Measurements from ENCODE around the gene GDPD4.

The GDPD4 gene

GRCh38 chr11:77283101-77283500 is 18.4 kb downstream of the GDPD4 start:
- no peak overlapping the region for H3K27ac Mint-ChIP-seq
- no peaks in the 10 kb centered on the region for H3K36me3 Mint-ChIP-seq (ENCODE audit: low read depth)
- no peak overlapping the region for H3K4me3 Mint-ChIP-seq
- H3K4me1 Mint-ChIP-seq (ENCODE audit: low read depth) = no peaks in the 10 kb centered on the region
- no peaks in the 10 kb centered on the region for H3K9me3 Mint-ChIP-seq
- peaks cover 29% of the 10 kb centered on the region for H3K27me3 Mint-ChIP-seq (ENCODE audit: low read depth)

GRCh38 chr11:77278595-77279506 is 22.6 kb downstream of the GDPD4 start:
- Mint-ChIP-seq H3K4me1 (ENCODE audit: low read depth) (no peaks in the 10 kb centered on the region), H3K27ac (no peak overlapping the region), H3K27me3 (ENCODE audit: low read depth) (peaks cover 19% of the 10 kb centered on the region), H3K9me3 (no peaks in the 10 kb centered on the region), H3K4me3 (no peak overlapping the region), H3K36me3 (ENCODE audit: low read depth) (no peaks in the 10 kb centered on the region)

GRCh38 chr11:77276271-77276670 is 25.2 kb downstream of the GDPD4 start:
- Mint-ChIP-seq H3K9me3 (no peaks in the 10 kb centered on the region), H3K4me1 (ENCODE audit: low read depth) (no peaks in the 10 kb centered on the region), H3K27me3 (ENCODE audit: low read depth) (peaks cover 9% of the 10 kb centered on the region), H3K4me3 (no peak overlapping the region), H3K36me3 (ENCODE audit: low read depth) (no peaks in the 10 kb centered on the region), H3K27ac (no peak overlapping the region)

GRCh38 chr11:77270921-77271320 is 30.6 kb downstream of the GDPD4 start:
- H3K36me3 Mint-ChIP-seq (ENCODE audit: low read depth) = no peaks in the 10 kb centered on the region
- H3K4me3 Mint-ChIP-seq = no peak overlapping the region
- H3K9me3 Mint-ChIP-seq = no peaks in the 10 kb centered on the region
- H3K4me1 Mint-ChIP-seq (ENCODE audit: low read depth) = no peaks in the 10 kb centered on the region
- H3K27me3 Mint-ChIP-seq (ENCODE audit: low read depth) = peaks cover 9% of the 10 kb centered on the region
- no peak overlapping the region for H3K27ac Mint-ChIP-seq

- H3K4me3 Mint-ChIP-seq = no peak overlapping the region
- H3K36me3 Mint-ChIP-seq (ENCODE audit: low read depth) = no peaks in the 10 kb centered on the region
- no peaks in the 10 kb centered on the region for H3K4me1 Mint-ChIP-seq (ENCODE audit: low read depth)
- H3K27ac Mint-ChIP-seq = no peak overlapping the region
- no peaks in the 10 kb centered on the region for H3K9me3 Mint-ChIP-seq
- H3K27me3 Mint-ChIP-seq (ENCODE audit: low read depth) = peaks cover 13% of the 10 kb centered on the region
Observed at GRCh38 chr11:77269484-77270123, 31.9 kb downstream of the GDPD4 start.

- H3K9me3 Mint-ChIP-seq = peaks cover 4% of the 10 kb centered on the region
- H3K4me3 Mint-ChIP-seq = no peak overlapping the region
- no peaks in the 10 kb centered on the region for H3K36me3 Mint-ChIP-seq (ENCODE audit: low read depth)
- H3K27me3 Mint-ChIP-seq (ENCODE audit: low read depth) = peaks cover 23% of the 10 kb centered on the region
- H3K27ac Mint-ChIP-seq = no peak overlapping the region
- H3K4me1 Mint-ChIP-seq (ENCODE audit: low read depth) = no peaks in the 10 kb centered on the region
Observed at GRCh38 chr11:77267962-77268361, 33.5 kb downstream of the GDPD4 start.

- no peak overlapping the region for H3K4me3 Mint-ChIP-seq
- no peak overlapping the region for H3K27ac Mint-ChIP-seq
- H3K36me3 Mint-ChIP-seq (ENCODE audit: low read depth) = no peaks in the 10 kb centered on the region
- peaks cover 8% of the 10 kb centered on the region for H3K9me3 Mint-ChIP-seq
- H3K27me3 Mint-ChIP-seq (ENCODE audit: low read depth) = peaks cover 23% of the 10 kb centered on the region
- H3K4me1 Mint-ChIP-seq (ENCODE audit: low read depth) = no peaks in the 10 kb centered on the region
Observed at GRCh38 chr11:77266766-77267165, 34.7 kb downstream of the GDPD4 start.

- Mint-ChIP-seq H3K36me3 (ENCODE audit: low read depth) (no peaks in the 10 kb centered on the region), H3K4me3 (no peak overlapping the region), H3K4me1 (ENCODE audit: low read depth) (no peaks in the 10 kb centered on the region), H3K9me3 (peaks cover 8% of the 10 kb centered on the region), H3K27me3 (ENCODE audit: low read depth) (peaks cover 27% of the 10 kb centered on the region), H3K27ac (no peak overlapping the region)
Observed at GRCh38 chr11:77262803-77263202, 38.7 kb downstream of the GDPD4 start.

- H3K27ac Mint-ChIP-seq = no peak overlapping the region
- peaks cover 23% of the 10 kb centered on the region for H3K27me3 Mint-ChIP-seq (ENCODE audit: low read depth)
- H3K9me3 Mint-ChIP-seq = peaks cover 8% of the 10 kb centered on the region
- H3K4me1 Mint-ChIP-seq (ENCODE audit: low read depth) = no peaks in the 10 kb centered on the region
- H3K36me3 Mint-ChIP-seq (ENCODE audit: low read depth) = no peaks in the 10 kb centered on the region
- no peak overlapping the region for H3K4me3 Mint-ChIP-seq
Observed at GRCh38 chr11:77259641-77260040, 41.8 kb downstream of the GDPD4 start.

- no peaks in the 10 kb centered on the region for H3K4me1 Mint-ChIP-seq (ENCODE audit: low read depth)
- no peak overlapping the region for H3K4me3 Mint-ChIP-seq
- no peaks in the 10 kb centered on the region for H3K36me3 Mint-ChIP-seq (ENCODE audit: low read depth)
- no peak overlapping the region for H3K27ac Mint-ChIP-seq
- H3K27me3 Mint-ChIP-seq (ENCODE audit: low read depth) = no peaks in the 10 kb centered on the region
- H3K9me3 Mint-ChIP-seq = peaks cover 22% of the 10 kb centered on the region
Observed at GRCh38 chr11:77253690-77254089, 47.8 kb downstream of the GDPD4 start.

GRCh38 chr11:77252555-77253270 is 48.8 kb downstream of the GDPD4 start:
- no peaks in the 10 kb centered on the region for H3K4me1 Mint-ChIP-seq (ENCODE audit: low read depth)
- H3K4me3 Mint-ChIP-seq = no peak overlapping the region
- H3K27ac Mint-ChIP-seq = no peak overlapping the region
- no peaks in the 10 kb centered on the region for H3K36me3 Mint-ChIP-seq (ENCODE audit: low read depth)
- peaks cover 22% of the 10 kb centered on the region for H3K9me3 Mint-ChIP-seq
- H3K27me3 Mint-ChIP-seq (ENCODE audit: low read depth) = no peaks in the 10 kb centered on the region

- peaks cover 22% of the 10 kb centered on the region for H3K9me3 Mint-ChIP-seq
- no peak overlapping the region for H3K4me3 Mint-ChIP-seq
- no peaks in the 10 kb centered on the region for H3K4me1 Mint-ChIP-seq (ENCODE audit: low read depth)
- no peaks in the 10 kb centered on the region for H3K36me3 Mint-ChIP-seq (ENCODE audit: low read depth)
- H3K27me3 Mint-ChIP-seq (ENCODE audit: low read depth) = no peaks in the 10 kb centered on the region
- H3K27ac Mint-ChIP-seq = no peak overlapping the region
Observed at GRCh38 chr11:77250881-77251640, 50.4 kb downstream of the GDPD4 start.

- peaks cover 22% of the 10 kb centered on the region for H3K9me3 Mint-ChIP-seq
- no peak overlapping the region for H3K4me3 Mint-ChIP-seq
- no peak overlapping the region for H3K27ac Mint-ChIP-seq
- H3K27me3 Mint-ChIP-seq (ENCODE audit: low read depth) = no peaks in the 10 kb centered on the region
- H3K4me1 Mint-ChIP-seq (ENCODE audit: low read depth) = peaks cover 3% of the 10 kb centered on the region
- no peaks in the 10 kb centered on the region for H3K36me3 Mint-ChIP-seq (ENCODE audit: low read depth)
Observed at GRCh38 chr11:77249427-77249826, 52.1 kb downstream of the GDPD4 start.
